HCT116 (cell line): ENCODE data around the gene CLSTN1. TPM values are rescaled to one million over a fixed set of nuclear protein-coding genes. Genes with fewer than 3 reads are reported as not detected.

Experiments used
- ATAC-seq: fragments of 200-7000 bp; cut with Tn5 transposase; 2 replicates; pipeline ENCODE4 v1.9.1; 2020; ENCODE audit warnings: mild to moderate bottlenecking, moderate library complexity
- BruUV-seq: library from RNA; stranded (reverse); fragments of 400-500 nt; replicated peaks from 2 replicates; lab custom pipeline; 2021; lab: Mats Ljungman, UMichigan
- CTCF ChIA-PET: fragments of 300-600 bp; sonication (Branson Sonifier 250); formaldehyde crosslinking; loops from one replicate; lab custom pipeline; 2021; ENCODE audit warnings: antibody characterized with exemption; lab: Charles Lee
- POLR2A ChIA-PET: fragments of 300-600, 350-600 bp; sonication (Branson Sonifier 250); formaldehyde crosslinking; loops from one replicate; lab custom pipeline; 2021; ENCODE audit warnings: antibody characterized with exemption; lab: Charles Lee
- RAD21 ChIA-PET, 2 experiments: fragments of 300-600 bp; sonication (Branson Sonifier 250); formaldehyde crosslinking; loops; one replicate each; lab custom pipeline; 2023; ENCODE audit warnings: low total read pairs in 2 of 2; ENCODE audit not compliant: uncharacterized antibody in 2 of 2, unreplicated experiment in 2 of 2, low non-redundant PET in 1 of 2; lab: Charles Lee
- DNase-seq: peaks from one replicate; pipeline ENCODE4 v3.0.0-alpha.2; 2010; ENCODE audit warnings: low read depth, low spot score
- H2AFZ ChIP-seq: fragments of 200-600 bp; shearing (Covaris generic), sonication (generic); 2 replicates; pipeline ENCODE4 v1.6.1; 2017; ENCODE audit warnings: low read depth, mixed run types, mixed read lengths, antibody characterized with exemption, low read length; ENCODE audit not compliant: poor library complexity, severe bottlenecking
- H3K27ac ChIP-seq: 2 replicates; pipeline ENCODE4 v1.5.1; 2012; ENCODE audit warnings: low read depth, low read length
- H3K27me3 ChIP-seq: fragments of 200-600 bp; sonication (generic); 2 replicates; pipeline ENCODE4 v1.6.1; 2016; ENCODE audit warnings: mixed run types, low read length, mixed read lengths; ENCODE audit not compliant: insufficient read depth
- H3K36me3 ChIP-seq, 2 experiments: fragments of 200-500 bp in 1 of 2; fragments of 200-600 bp in 1 of 2; sonication (Bioruptor generic) in 1 of 2; sonication (generic) in 1 of 2; 2 replicates each; pipeline versions ENCODE4 v1.5.1 to v1.6.1; 2014 to 2016; ENCODE audit warnings: low read length in 2 of 2, inconsistent platforms in 1 of 2, mixed read lengths in 1 of 2, mixed run types in 1 of 2; ENCODE audit not compliant: insufficient read depth in 2 of 2, control insufficient read depth in 1 of 2
- H3K4me1 ChIP-seq, 2 experiments: fragments of 200-600 bp in 1 of 2; sonication (generic) in 1 of 2; 2 replicates each; pipeline versions ENCODE4 v1.5.1 to v1.6.1; 2012 to 2017; ENCODE audit warnings: low read length in 2 of 2, inconsistent platforms in 1 of 2, mild to moderate bottlenecking in 1 of 2, mixed read lengths in 1 of 2, mixed run types in 1 of 2, moderate library complexity in 1 of 2; ENCODE audit not compliant: insufficient read depth in 2 of 2, control insufficient read depth in 1 of 2
- H3K4me2 ChIP-seq: fragments of 200-600 bp; sonication (generic); 2 replicates; pipeline ENCODE4 v1.6.1; 2017; ENCODE audit warnings: mixed run types, low read length, mixed read lengths
- H3K4me3 ChIP-seq, 2 experiments: fragments of 200-600 bp in 1 of 2; sonication (generic) in 1 of 2; replicated peaks in 1 of 2; 2 replicates each; pipeline ENCODE4 v1.5.1; 2011 to 2016; ENCODE audit warnings: low read length in 2 of 2, control low read depth in 1 of 2, low read depth in 1 of 2, mild to moderate bottlenecking in 1 of 2, mixed read lengths in 1 of 2, mixed run types in 1 of 2
- H3K79me2 ChIP-seq: fragments of 200-600 bp; sonication (generic); 2 replicates; pipeline ENCODE4 v1.6.1; 2017; ENCODE audit warnings: mild to moderate bottlenecking, mixed run types, low read length, moderate library complexity, mixed read lengths; ENCODE audit not compliant: insufficient read depth
- H3K9ac ChIP-seq: fragments of 200-600 bp; sonication (generic); 2 replicates; pipeline ENCODE4 v1.6.1; 2016; ENCODE audit warnings: low read length, mixed read lengths
- H3K9me2 ChIP-seq: fragments of 200-600 bp; sonication (generic), shearing (Covaris generic); 2 replicates; pipeline ENCODE4 v1.6.1; 2017; ENCODE audit warnings: mixed run types, mild to moderate bottlenecking, moderate library complexity; ENCODE audit not compliant: insufficient read depth
- H3K9me3 ChIP-seq, 2 experiments: fragments of 200-500 bp in 1 of 2; fragments of 200-600 bp in 1 of 2; sonication (Bioruptor generic) in 1 of 2; sonication (generic) in 1 of 2; 2 replicates each; pipeline ENCODE4 v1.6.1; 2014 to 2017; ENCODE audit warnings: low read length in 2 of 2, mixed read lengths in 2 of 2, inconsistent platforms in 1 of 2, low read depth in 1 of 2, mild to moderate bottlenecking in 1 of 2, mixed run types in 1 of 2, moderate library complexity in 1 of 2; ENCODE audit not compliant: control insufficient read depth in 1 of 2, insufficient read depth in 1 of 2
- H4K20me1 ChIP-seq: fragments of 200-600 bp; sonication (generic), shearing (Covaris generic); 2 replicates; pipeline ENCODE4 v1.6.1; 2017; ENCODE audit warnings: mixed run types, mild to moderate bottlenecking, moderate library complexity; ENCODE audit not compliant: insufficient read depth
- CBX3 ChIP-seq: IDR thresholded peaks from 2 replicates; pipeline ENCODE4 v1.6.1; 2012; ENCODE audit warnings: low read depth
- CEBPB ChIP-seq: IDR thresholded peaks from 2 replicates; pipeline ENCODE4 v1.6.1; 2012; ENCODE audit warnings: low read depth
- EGR1 ChIP-seq: IDR thresholded peaks from 2 replicates; pipeline ENCODE4 v1.6.1; 2012; ENCODE audit warnings: low read depth
- intact Hi-C: fragments of 100-400 bp; cut with micrococcal nuclease; formaldehyde crosslinking; loops from 2 replicates; pipeline ENCODE4 v1.10.0; 2022
- total RNA-seq: library from RNA; stranded (reverse); gene quantifications from one replicate; pipeline ENCODE4 v1.2.1, GENCODE V29; 2021; ENCODE audit not compliant: unreplicated experiment

The CLSTN1 gene
- total RNA-seq, 1 experiment from 2014 or later: 113 TPM

GRCh38 chr1:9798236-9799130 is 25.3 kb downstream of the CLSTN1 start:
- Histone ChIP-seq H3K4me1 (peaks cover 0 to 6% of the 10 kb centered on the region in 2 experiments; a peak in 2 of 4 replicates), H2AFZ (no peak overlapping the region), H3K27ac (no peak overlapping the region), H3K9me2 (no peaks in the 10 kb centered on the region), H3K9ac (no peak overlapping the region), H3K27me3 (no peaks in the 10 kb centered on the region), H4K20me1 (0 out of 2 replicates have a peak, but pooled peaks cover 5% of the 10 kb centered on the region), H3K4me3 (no peak overlapping the region), H3K36me3 (no peaks in the 10 kb centered on the region), H3K79me2 (peaks cover 92% of the 10 kb centered on the region), H3K9me3 (no peaks in the 10 kb centered on the region), H3K4me2 (no peak overlapping the region)
- ATAC-seq: no peak
- BruUV-seq: no TSS peak
- intact Hi-C loops: no loop called here
- no peak for DNase-seq
- ChIA-PET RAD21 (no interaction called here), CTCF (no interaction called here), POLR2A (no interaction called here)
- TF ChIP-seq CEBPB: no peak

DNA sequence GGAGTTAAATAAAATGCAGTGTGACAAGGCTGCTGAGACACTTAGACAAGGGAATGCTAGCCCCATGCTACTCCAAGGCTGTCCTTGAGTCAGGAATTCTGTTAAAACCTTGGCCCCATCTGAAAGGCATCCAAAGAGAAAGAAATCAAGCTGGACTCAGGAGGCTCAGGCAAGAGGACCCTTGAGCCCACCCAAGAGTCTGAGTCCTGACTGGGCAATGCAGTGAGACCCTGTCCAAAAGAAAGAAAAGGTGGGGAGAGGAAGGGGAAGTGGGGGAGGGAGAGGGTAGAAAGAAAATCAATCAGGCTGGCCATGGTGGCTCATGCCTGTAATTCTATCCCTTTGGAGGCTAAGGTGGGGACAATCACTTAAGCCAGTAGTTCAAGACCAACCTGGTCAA is 26.7 kb downstream of the CLSTN1 start:
- ATAC-seq (no peak), DNase-seq (no peak)
- Histone ChIP-seq H2AFZ (no peak overlapping the region), H3K4me3 (no peak overlapping the region), H4K20me1 (peaks cover 8% of the 10 kb centered on the region; the same call in 1 of the 2 replicates), H3K9me3 (no peaks in the 10 kb centered on the region), H3K4me2 (no peak overlapping the region), H3K27ac (no peak overlapping the region), H3K9ac (no peak overlapping the region), H3K27me3 (no peaks in the 10 kb centered on the region), H3K4me1 (peaks cover 9 to 17% of the 10 kb centered on the region in 2 experiments; a peak in 3 of 4 replicates), H3K36me3 (no peaks in the 10 kb centered on the region), H3K79me2 (peaks cover 90% of the 10 kb centered on the region), H3K9me2 (no peaks in the 10 kb centered on the region)
- TF ChIP-seq CBX3: no peak
- no peak for TF ChIP-seq EGR1
- ChIA-PET CTCF (interaction anchor here (1.1 kb wide), 1 partner anchor 12 kb away, joined by 3 read pairs; no protein-coding TSS in a partner anchor), POLR2A (no interaction called here), RAD21 (no interaction called here)
- intact Hi-C loops: no loop called here
- BruUV-seq: no TSS peak
